Neural progenitor cell (in vitro differentiated cells): ENCODE measurements around the gene PCSK1N. TPM values are rescaled to one million over a fixed set of nuclear protein-coding genes. Genes with fewer than 3 reads are reported as not detected.

ENCODE experiments used
- DNase-seq: peaks from one replicate; pipeline ENCODE4 v3.0.0-alpha.2; 2016; ENCODE audit warnings: low spot score
- H2AFZ ChIP-seq: fragments of 200-600 bp; sonication (generic); replicated peaks from 2 replicates; pipeline ENCODE4 v1.6.1; 2016; ENCODE audit warnings: antibody characterized with exemption
- H3F3A ChIP-seq: fragments of 200-600 bp; sonication (generic); 2 replicates; pipeline ENCODE4 v1.6.1; 2016; ENCODE audit warnings: antibody characterized with exemption, low read depth
- H3K27ac ChIP-seq: fragments of 200-600 bp; sonication (generic); 2 replicates; pipeline ENCODE4 v1.5.1; 2016; ENCODE audit warnings: mild to moderate bottlenecking
- H3K27me3 ChIP-seq: fragments of 200-600 bp; sonication (generic); 2 replicates; pipeline ENCODE4 v1.6.1; 2016; ENCODE audit warnings: mild to moderate bottlenecking, moderate library complexity
- H3K36me3 ChIP-seq: fragments of 200-600 bp; sonication (generic); 2 replicates; pipeline ENCODE4 v1.5.1; 2016
- H3K4me1 ChIP-seq: fragments of 200-600 bp; sonication (generic); 2 replicates; pipeline ENCODE4 v1.6.1; 2016; ENCODE audit warnings: mixed run types
- H3K4me2 ChIP-seq: fragments of 200-600 bp; sonication (generic); 2 replicates; pipeline ENCODE4 v1.6.1; 2016
- H3K4me3 ChIP-seq: fragments of 200-600 bp; sonication (generic); 2 replicates; pipeline ENCODE4 v1.5.1; 2016
- H3K79me2 ChIP-seq: fragments of 200-600 bp; sonication (generic); 2 replicates; pipeline ENCODE4 v1.6.1; 2016; ENCODE audit warnings: low read depth
- H3K9ac ChIP-seq: fragments of 200-600 bp; sonication (generic); 2 replicates; pipeline ENCODE4 v1.6.1; 2016
- H3K9me3 ChIP-seq: fragments of 200-600 bp; sonication (generic); 2 replicates; pipeline ENCODE4 v1.5.1; 2016; ENCODE audit warnings: low read depth
- H4K20me1 ChIP-seq: fragments of 200-600 bp; sonication (generic); 2 replicates; pipeline ENCODE4 v1.6.1; 2016; ENCODE audit warnings: low read depth
- H3K27ac Mint-ChIP-seq: 3 replicates; pipeline ENCODE4 v1.8.0; 2021; ENCODE audit warnings: mixed read lengths
- H3K27me3 Mint-ChIP-seq: 2 replicates; pipeline ENCODE4 v1.8.0; 2022; ENCODE audit warnings: low read depth, mild to moderate bottlenecking, inconsistent platforms, moderate library complexity, mixed read lengths; ENCODE audit not compliant: insufficient read depth
- H3K36me3 Mint-ChIP-seq: 3 replicates; pipeline ENCODE4 v1.8.0; 2021; ENCODE audit warnings: mixed read lengths
- H3K4me1 Mint-ChIP-seq: 3 replicates; pipeline ENCODE4 v1.8.0; 2021; ENCODE audit warnings: mixed read lengths
- H3K4me3 Mint-ChIP-seq: 3 replicates; pipeline ENCODE4 v1.8.0; 2021; ENCODE audit warnings: mild to moderate bottlenecking, moderate library complexity, mixed read lengths
- H3K9me3 Mint-ChIP-seq: 3 replicates; pipeline ENCODE4 v1.8.0; 2020; ENCODE audit warnings: mixed read lengths
- EZH2 ChIP-seq: fragments of 200-600 bp; sonication (generic); IDR thresholded peaks from 2 replicates; pipeline ENCODE4 v1.6.1; 2017; ENCODE audit warnings: antibody characterized with exemption, mild to moderate bottlenecking, moderate library complexity
- EZH2phosphoT487 ChIP-seq: fragments of 200-600 bp; sonication (generic); IDR thresholded peaks from 2 replicates; pipeline ENCODE4 v1.6.1; 2017; ENCODE audit warnings: antibody characterized with exemption
- total RNA-seq: library from RNA; depleted of rRNA; stranded (reverse); fragments of >200 nt; gene quantifications from 2 replicates; pipeline ENCODE4 v1.2.3, GENCODE V29; 2015; ENCODE audit warnings: low replicate concordance
- TF ChIP-seq, protein P1 (sequence below): fragments of 200-600 bp; sonication (generic); IDR thresholded peaks from 2 replicates; pipeline ENCODE4 v1.5.1; 2017; ENCODE audit warnings: antibody characterized with exemption, mild to moderate bottlenecking

Gene PCSK1N
- total RNA-seq, 1 donor from 2014 or later, result not detected

DNA sequence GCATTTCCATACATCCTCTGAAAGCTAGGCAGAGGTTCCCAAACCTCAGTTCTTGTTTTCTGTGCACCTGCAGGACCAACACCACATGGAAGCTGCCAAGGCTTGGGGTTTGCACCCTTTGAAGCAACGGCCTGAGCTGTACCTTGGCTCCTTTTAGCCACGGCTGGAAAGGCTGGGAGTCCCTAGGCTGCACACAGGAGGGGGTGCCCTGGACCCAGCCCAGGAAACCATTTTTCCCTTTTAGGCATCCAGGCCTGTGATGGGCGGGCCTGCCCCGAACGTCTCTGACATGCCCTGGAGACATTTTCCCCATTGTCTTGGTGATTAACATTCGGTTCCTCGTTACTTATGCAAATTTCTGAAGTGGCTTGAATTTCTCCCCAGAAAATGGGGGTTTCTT, 17.4 kb upstream of the PCSK1N start:
- no peaks in the 10 kb centered on the region for H4K20me1 ChIP-seq
- no peak overlapping the region for H3K27ac Mint-ChIP-seq
- no peaks in the 10 kb centered on the region for H3K4me1 Mint-ChIP-seq

DNA sequence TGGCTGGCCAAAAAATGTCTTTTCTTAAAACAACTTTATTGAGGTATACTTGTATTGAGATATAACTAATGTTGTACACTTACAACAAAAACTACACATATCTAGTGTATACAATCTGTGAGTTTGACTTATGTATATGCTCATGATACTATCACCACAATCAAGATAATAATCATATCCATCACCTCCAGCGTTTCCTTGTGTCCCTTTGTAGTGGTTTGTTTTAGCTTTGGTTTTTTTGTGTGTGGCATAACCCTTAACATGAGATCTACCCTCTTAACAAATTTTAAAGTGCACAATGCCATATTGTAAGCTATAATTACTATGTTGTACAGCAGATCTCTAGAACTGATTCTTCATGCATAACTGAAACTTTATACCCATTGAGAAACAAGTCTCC, 13.4 kb upstream of the PCSK1N start:
- peaks cover 16% of the 10 kb centered on the region for H3K9me3 Mint-ChIP-seq
- TF ChIP-seq, protein P1, sequence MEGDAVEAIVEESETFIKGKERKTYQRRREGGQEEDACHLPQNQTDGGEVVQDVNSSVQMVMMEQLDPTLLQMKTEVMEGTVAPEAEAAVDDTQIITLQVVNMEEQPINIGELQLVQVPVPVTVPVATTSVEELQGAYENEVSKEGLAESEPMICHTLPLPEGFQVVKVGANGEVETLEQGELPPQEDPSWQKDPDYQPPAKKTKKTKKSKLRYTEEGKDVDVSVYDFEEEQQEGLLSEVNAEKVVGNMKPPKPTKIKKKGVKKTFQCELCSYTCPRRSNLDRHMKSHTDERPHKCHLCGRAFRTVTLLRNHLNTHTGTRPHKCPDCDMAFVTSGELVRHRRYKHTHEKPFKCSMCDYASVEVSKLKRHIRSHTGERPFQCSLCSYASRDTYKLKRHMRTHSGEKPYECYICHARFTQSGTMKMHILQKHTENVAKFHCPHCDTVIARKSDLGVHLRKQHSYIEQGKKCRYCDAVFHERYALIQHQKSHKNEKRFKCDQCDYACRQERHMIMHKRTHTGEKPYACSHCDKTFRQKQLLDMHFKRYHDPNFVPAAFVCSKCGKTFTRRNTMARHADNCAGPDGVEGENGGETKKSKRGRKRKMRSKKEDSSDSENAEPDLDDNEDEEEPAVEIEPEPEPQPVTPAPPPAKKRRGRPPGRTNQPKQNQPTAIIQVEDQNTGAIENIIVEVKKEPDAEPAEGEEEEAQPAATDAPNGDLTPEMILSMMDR, result no peak
- TF ChIP-seq EZH2phosphoT487 (no peak), EZH2 (no peak)

More for the DNA sequence above, 17.4 kb upstream of the PCSK1N start:
- Mint-ChIP-seq H3K4me3 (no peak overlapping the region), H3K9me3 (peaks cover 18% of the 10 kb centered on the region), H3K27me3 (peaks cover 2% of the 10 kb centered on the region), H3K36me3 (no peaks in the 10 kb centered on the region)
- no peak for DNase-seq
- no peaks in the 10 kb centered on the region for H3K36me3 ChIP-seq
- no peaks in the 10 kb centered on the region for H3K27me3 ChIP-seq
- no peak overlapping the region for H3K9ac ChIP-seq
- H3K27ac ChIP-seq, result no peak overlapping the region
- TF ChIP-seq, protein P1, result no peak
- TF ChIP-seq EZH2, result no peak
- no peak overlapping the region for H3K4me3 ChIP-seq
- no peaks in the 10 kb centered on the region for H3F3A ChIP-seq
- no peaks in the 10 kb centered on the region for H3K4me1 ChIP-seq
- no peaks in the 10 kb centered on the region for H3K9me3 ChIP-seq
- H2AFZ ChIP-seq, result no peak overlapping the region
- H3K79me2 ChIP-seq, result no peaks in the 10 kb centered on the region
- no peak overlapping the region for H3K4me2 ChIP-seq

DNA sequence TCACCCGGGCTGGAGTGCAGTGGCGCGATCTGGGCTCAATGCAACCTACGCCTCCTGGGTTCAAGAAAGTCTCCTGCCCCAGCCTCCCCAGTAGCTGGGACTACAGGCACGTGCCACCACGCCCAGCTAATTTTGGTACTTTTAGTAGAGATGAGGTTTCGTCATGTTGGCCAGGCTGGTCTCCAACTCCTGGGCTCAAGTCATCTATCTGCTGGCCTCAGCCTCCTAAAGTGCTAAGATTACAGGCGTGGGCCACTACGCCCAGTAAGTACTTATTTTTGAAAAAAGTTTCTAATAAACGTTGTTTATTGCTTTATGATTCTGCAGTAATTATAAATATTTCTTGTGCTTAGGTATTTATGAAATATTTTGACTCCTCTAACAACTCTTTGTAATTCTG, 4.3 kb upstream of the PCSK1N start:
- Histone ChIP-seq H3K79me2 (no peaks in the 10 kb centered on the region), H3K4me3 (no peak overlapping the region)
- peaks cover 12% of the 10 kb centered on the region for H3K9me3 Mint-ChIP-seq

More for the DNA sequence above, 13.4 kb upstream of the PCSK1N start:
- H3F3A ChIP-seq, result no peaks in the 10 kb centered on the region
- no peak overlapping the region for H3K9ac ChIP-seq
- H3K4me3 Mint-ChIP-seq, result no peak overlapping the region
- no peak overlapping the region for H3K27ac ChIP-seq
- H3K4me2 ChIP-seq, result no peak overlapping the region
- peaks cover 2% of the 10 kb centered on the region for H3K27me3 Mint-ChIP-seq
- DNase-seq, result no peak
- H3K79me2 ChIP-seq, result no peaks in the 10 kb centered on the region
- H4K20me1 ChIP-seq, result no peaks in the 10 kb centered on the region
- no peak overlapping the region for H3K27ac Mint-ChIP-seq
- no peaks in the 10 kb centered on the region for H3K9me3 ChIP-seq
- H3K4me1 ChIP-seq, result no peaks in the 10 kb centered on the region
- H3K27me3 ChIP-seq, result no peaks in the 10 kb centered on the region
- H3K4me1 Mint-ChIP-seq, result no peaks in the 10 kb centered on the region
- no peak overlapping the region for H3K4me3 ChIP-seq
- H3K36me3 ChIP-seq, result no peaks in the 10 kb centered on the region
- no peak overlapping the region for H2AFZ ChIP-seq
- H3K36me3 Mint-ChIP-seq, result no peaks in the 10 kb centered on the region

More for the DNA sequence above, 4.3 kb upstream of the PCSK1N start:
- Histone ChIP-seq H3K9me3 (no peaks in the 10 kb centered on the region), H2AFZ (no peak overlapping the region), H3K4me2 (no peak overlapping the region), H3K36me3 (no peaks in the 10 kb centered on the region), H4K20me1 (no peaks in the 10 kb centered on the region), H3K4me1 (no peaks in the 10 kb centered on the region), H3F3A (no peaks in the 10 kb centered on the region), H3K27me3 (peaks cover 31% of the 10 kb centered on the region), H3K27ac (no peak overlapping the region), H3K9ac (no peak overlapping the region)
- peaks cover 5% of the 10 kb centered on the region for H3K4me1 Mint-ChIP-seq
- H3K36me3 Mint-ChIP-seq, result no peaks in the 10 kb centered on the region
- peaks cover 13% of the 10 kb centered on the region for H3K27me3 Mint-ChIP-seq
- no peak overlapping the region for H3K4me3 Mint-ChIP-seq
- no peak for DNase-seq
- no peak for TF ChIP-seq EZH2
- TF ChIP-seq, protein P1, result no peak
- H3K27ac Mint-ChIP-seq, result no peak overlapping the region
